SK-N-MC (cell line): ENCODE results near the gene GLTP.

Experiments used
- EZH2 ChIP-seq: fragments of 200-600 bp; sonication (generic); IDR thresholded peaks from one replicate; pipeline ENCODE4 v1.6.1; 2017; ENCODE audit warnings: antibody characterized with exemption
- POLR2AphosphoS5 ChIP-seq: IDR thresholded peaks from 2 replicates; pipeline ENCODE4 v1.6.1; 2012; ENCODE audit warnings: mild to moderate bottlenecking, low read depth, low read length, borderline replicate concordance

GRCh38 chr12:109840305-109841074, 39.9 kb downstream of the GLTP start:
- TF ChIP-seq POLR2AphosphoS5 = no peak
- TF ChIP-seq EZH2 = no peak
